ENCODE data around the gene SYT9. TPM values are rescaled to one million over a fixed set of nuclear protein-coding genes. Genes with fewer than 3 reads are reported as not detected.

The SYT9 gene
- total and polyA plus RNA-seq, 2 of the 4 experiments (the other 2 are of a cell fraction) = not detected

DNA sequence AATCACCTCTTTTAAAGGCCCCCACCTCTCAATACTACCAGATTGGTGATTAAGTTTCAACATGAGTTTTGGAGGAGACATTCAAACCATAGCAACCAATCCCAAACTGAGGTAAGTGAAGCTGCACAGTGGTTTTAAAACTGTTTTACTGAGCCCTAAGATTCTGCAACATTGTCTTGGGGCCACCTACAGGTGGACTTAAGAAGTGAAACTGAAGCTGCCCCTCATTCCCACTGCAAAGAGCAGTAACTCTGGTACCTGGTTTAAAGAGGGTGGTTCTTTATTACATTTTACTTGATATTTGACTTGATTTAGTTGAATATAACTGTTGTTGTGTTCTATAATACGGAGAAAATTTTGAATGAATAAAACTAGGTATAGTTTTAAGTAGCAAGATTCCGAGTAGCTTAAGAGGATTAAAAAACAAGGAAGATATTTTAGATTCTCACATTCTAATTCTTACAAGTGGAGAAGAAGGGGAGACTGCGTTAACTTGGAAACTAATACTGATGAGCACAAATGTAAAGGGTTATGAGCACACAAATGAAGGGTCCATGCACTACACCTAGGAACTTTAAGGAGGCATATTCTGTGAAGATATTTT, 26.7 kb downstream of the SYT9 start:
- Histone ChIP-seq H2AFZ (replicated peaks; ENCODE audit: low read length, poor library complexity) (no peak overlapping the region), H4K91ac (ENCODE audit: insufficient read depth, low read depth, low read length) (no peak overlapping the region), H3K56ac (ENCODE audit: extremely low read depth, insufficient read depth, low read length) (no peak overlapping the region), H3K27me3 (ENCODE audit: control insufficient read depth, insufficient read depth, low read length) (no peaks in the 10 kb centered on the region), H3K18ac (ENCODE audit: low read depth, low read length) (no peak overlapping the region), H3K36me3 (ENCODE audit: control insufficient read depth, insufficient read depth, low read length) (no peaks in the 10 kb centered on the region), H3K79me1 (ENCODE audit: low read depth in 1 of 2, low read length in 2 of 2) (no peaks in the 10 kb centered on the region), H4K5ac (ENCODE audit: low read depth, low read length) (no peak overlapping the region), H2BK120ac (ENCODE audit: low read depth, low read length) (no peak overlapping the region), H3K9me3 (ENCODE audit: control insufficient read depth, insufficient read depth, low read length) (no peaks in the 10 kb centered on the region), H3K23ac (ENCODE audit: low read depth, low read length) (no peak overlapping the region), H3K4me3 (ENCODE audit: insufficient read depth, low read depth, low read length) (no peak overlapping the region), H3K14ac (replicated peaks; ENCODE audit: low read depth, low read length) (no peak overlapping the region), H3K4me2 (ENCODE audit: low read depth, low read length) (no peak overlapping the region), H2BK15ac (ENCODE audit: low read depth, low read length) (no peak overlapping the region), H3K4ac (ENCODE audit: low read depth, low read length) (no peak overlapping the region), H4K20me1 (ENCODE audit: insufficient read depth, low read length) (no peaks in the 10 kb centered on the region), H2AK5ac (ENCODE audit: low read depth, low read length) (no peak overlapping the region), H3K9ac (ENCODE audit: low read depth, low read length) (no peak overlapping the region), H3K9me1 (ENCODE audit: insufficient read depth, low read length) (no peaks in the 10 kb centered on the region), H2BK20ac (ENCODE audit: low read depth, low read length) (no peak overlapping the region), H2AK9ac (replicated peaks; ENCODE audit: low read depth, low read length, poor library complexity) (no peak overlapping the region), H3K27ac (ENCODE audit: insufficient read depth, low read length) (no peak overlapping the region), H2BK5ac (ENCODE audit: low read depth, low read length, poor library complexity, severe bottlenecking) (no peak overlapping the region), H4K8ac (ENCODE audit: low read depth in 2 of 2, low read length in 2 of 2) (no peak overlapping the region), H3K4me1 (ENCODE audit: control insufficient read depth, insufficient read depth, low read length) (no peaks in the 10 kb centered on the region)
- no TSS peak for BruUV-seq (replicated peaks)
- WGBS, 2 experiments (ENCODE audit: extremely low coverage in 2 of 2, insufficient read length in 1 of 2) = no CpG with 5 or more reads among the region's 3 CpGs
- in situ Hi-C loops (cut with MboI; ENCODE audit: low sequenced_read_pairs) = no loop called here
- TF ChIP-seq CHD1 (IDR thresholded peaks at IDR 0.05; ENCODE audit: low read depth, low read length) = no peak
- TF ChIP-seq RAD21 (IDR thresholded peaks at IDR 0.05; ENCODE audit: low read length) = peak; percentile 48
- TF ChIP-seq CTCF (conservative IDR thresholded peaks at IDR 0.05; ENCODE audit: low read depth, low read length) = peak; percentile 56
- peak; percentile 33; the same call in 1 of the 2 replicates for TF ChIP-seq SMC3 (IDR thresholded peaks at IDR 0.05; ENCODE audit: low read depth, low read length)
- no peak for TF ChIP-seq MXI1 (IDR thresholded peaks at IDR 0.05; ENCODE audit: borderline replicate concordance, low read depth, low read length)
- dilution Hi-C loops (cut with HindIII; ENCODE audit: low sequenced_read_pairs, unreplicated experiment) = no loop called here
- peak; percentile 76 for ATAC-seq (ENCODE audit: low read depth)
- intact Hi-C loops (cut with micrococcal nuclease) = loop anchor here (2.0 kb wide), 2 partner anchors 180 to 466 kb away; no protein-coding TSS in a partner anchor
- CTCF ChIA-PET = interaction anchor here (0.6 to 1.7 kb wide), 6 partner anchors 17 to 1354 kb away, joined by 3 to 8 read pairs (median 4); no protein-coding TSS in a partner anchor
- POLR2A ChIA-PET (ENCODE audit: unreplicated experiment) = no interaction called here
- DNase-seq = peak; percentile 34
